LHCN-M2 (cell line): ENCODE measurements around the gene TLK1. TPM values are rescaled to one million over a fixed set of nuclear protein-coding genes. Genes with fewer than 3 reads are reported as not detected.
A peak's percentile ranks its signal among the peaks of the same experiment; 100 is the strongest.

Experiments
- DNase-seq: peaks from one replicate; pipeline ENCODE4 v3.0.0-alpha.2; 2012; ENCODE audit warnings: low read depth
- total RNA-seq: library from RNA; depleted of rRNA; stranded (reverse); fragments of >200 nt; gene quantifications from 2 replicates; pipeline ENCODE4 v1.2.3, GENCODE V29; 2014

The TLK1 gene
- total RNA-seq, 1 experiment from 2014 or later, result 8.1 TPM

DNA sequence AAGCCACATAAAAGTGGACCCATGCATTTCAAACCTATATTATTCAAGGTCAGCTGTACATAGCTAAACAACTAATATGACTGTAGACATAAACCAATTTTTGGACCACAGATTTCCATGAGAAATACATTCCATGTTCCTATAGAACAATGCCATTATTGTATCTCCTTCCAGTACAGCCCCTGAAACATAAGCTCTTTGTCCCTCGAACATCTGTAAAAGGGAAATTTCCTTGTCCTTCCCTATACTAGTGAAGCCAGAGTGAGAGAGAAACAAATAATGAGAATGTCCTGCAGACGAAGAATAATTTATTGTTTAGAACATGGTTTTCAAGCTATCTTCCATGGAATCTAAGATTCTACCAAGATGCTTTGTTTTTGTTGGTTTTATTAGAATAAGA, 156.3 kb downstream of the TLK1 start:
- DNase-seq, result no peak

DNA sequence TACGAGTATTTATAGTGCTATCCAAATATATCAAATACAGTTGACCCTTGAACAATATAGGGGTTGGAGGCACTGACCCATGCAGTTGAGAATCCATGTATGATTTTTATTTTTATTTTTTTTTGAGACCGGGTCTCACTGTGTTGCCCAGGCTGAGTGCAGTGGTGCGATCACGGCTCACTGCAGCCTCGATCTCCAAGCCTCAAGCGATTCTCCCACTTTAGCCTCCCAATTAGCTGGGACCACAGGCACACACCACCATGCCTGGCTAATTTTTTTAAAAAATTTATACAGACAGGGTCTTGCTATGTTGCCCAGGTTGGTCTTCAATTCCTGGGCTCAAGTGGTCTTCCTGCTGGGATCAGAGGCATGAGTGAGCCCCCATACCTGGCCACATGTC, 161.0 kb downstream of the TLK1 start:
- no peak for DNase-seq

GRCh38 chr2:170997893-170998597, 162.6 kb downstream of the TLK1 start:
- DNase-seq, result no peak

DNA sequence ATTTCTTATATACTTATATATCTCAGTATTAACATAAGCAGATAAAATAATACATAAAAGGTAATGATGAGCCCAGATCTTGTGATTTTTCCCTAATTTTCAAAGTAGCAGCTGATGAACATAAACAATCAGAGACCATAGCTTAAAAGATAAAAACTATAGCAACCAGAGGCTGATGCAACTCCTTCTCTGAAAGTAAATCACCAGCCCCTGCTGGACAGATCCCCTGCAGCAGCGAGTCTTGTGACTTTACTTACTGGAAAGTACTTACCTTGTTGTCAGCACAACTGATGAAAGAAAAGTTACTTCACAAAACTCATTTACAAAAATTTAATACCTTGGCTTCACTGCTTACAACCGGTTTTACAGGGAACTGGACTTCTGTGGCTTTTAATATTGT, 164.4 kb downstream of the TLK1 start:
- DNase-seq, result no peak

GRCh38 chr2:170991398-170992182, 169.1 kb downstream of the TLK1 start:
- no peak for DNase-seq

DNA sequence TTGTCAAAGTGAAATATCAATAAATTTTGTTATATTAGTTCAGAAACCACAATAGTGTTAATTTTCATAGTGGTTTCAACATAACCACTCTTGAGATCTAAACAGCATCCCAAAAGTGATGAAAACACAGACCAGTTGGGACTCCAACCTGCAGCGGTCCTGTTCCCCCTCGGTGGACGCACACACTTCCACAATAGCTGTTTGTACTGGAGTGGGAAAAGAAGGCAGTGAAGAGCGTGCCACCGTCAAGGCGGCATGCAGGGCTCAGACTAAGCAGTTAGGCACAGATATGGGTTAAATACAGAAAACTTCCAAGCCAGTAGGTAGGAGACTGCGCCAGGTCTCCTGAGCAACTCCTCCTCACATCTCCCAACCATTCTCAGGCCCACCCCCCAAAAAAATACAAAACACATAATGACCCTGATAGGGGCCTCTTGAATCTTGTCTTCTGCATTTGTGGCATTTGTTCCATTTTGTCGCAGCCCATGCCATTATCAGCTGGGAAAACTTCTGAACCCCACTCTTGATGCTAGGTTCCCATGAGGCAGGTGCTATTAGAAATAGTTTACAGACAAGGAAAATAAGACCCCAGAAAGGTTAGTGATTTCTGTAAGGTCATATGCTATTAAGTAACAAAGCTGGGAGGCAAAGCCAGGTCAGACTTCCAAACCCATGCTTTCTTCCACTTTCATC, 174.0 kb downstream of the TLK1 start:
- DNase-seq, result no peak

DNA sequence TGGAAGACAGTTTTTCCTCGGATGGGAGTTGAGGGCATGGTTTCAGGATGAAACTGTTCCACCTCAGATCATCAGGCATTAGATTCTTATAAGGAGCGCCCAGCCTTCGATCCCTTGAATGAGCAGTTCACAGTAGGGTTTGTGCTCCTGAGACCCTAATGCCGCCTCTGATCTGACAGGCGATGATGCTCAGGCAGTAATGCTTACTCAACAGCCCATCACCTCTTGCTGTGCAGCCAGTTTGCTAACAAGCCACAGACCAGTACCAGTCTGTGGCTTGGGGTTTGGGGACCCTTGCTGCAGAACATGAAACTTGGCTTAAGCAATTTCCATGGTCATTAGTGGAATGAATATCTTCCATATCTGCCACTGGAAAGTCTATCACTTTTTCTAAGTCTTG, 175.3 kb downstream of the TLK1 start:
- DNase-seq, result no peak

DNA sequence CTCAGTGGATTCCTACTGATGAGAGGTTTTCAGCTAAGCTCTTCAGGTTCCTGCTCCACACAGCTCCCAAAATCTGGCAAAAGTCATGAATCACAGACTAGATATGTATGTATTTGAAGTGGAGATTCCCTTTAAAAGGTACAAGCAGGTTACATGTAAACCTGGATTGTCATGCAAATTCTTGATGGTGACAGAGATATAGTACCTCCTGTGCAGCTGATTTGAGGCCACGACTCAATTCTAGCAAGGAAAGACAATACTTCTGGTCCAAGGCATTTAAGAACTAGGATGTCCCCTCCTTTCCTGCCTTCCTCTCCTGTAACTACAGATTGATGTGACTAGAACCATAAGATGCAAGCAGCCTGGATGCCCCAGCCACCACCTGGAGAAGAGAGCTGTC, 176.6 kb downstream of the TLK1 start:
- no peak for DNase-seq

- DNase-seq, result no peak
These were observed 184.8 kb downstream of the TLK1 start for GRCh38 chr2:170975943-170976270.

DNA sequence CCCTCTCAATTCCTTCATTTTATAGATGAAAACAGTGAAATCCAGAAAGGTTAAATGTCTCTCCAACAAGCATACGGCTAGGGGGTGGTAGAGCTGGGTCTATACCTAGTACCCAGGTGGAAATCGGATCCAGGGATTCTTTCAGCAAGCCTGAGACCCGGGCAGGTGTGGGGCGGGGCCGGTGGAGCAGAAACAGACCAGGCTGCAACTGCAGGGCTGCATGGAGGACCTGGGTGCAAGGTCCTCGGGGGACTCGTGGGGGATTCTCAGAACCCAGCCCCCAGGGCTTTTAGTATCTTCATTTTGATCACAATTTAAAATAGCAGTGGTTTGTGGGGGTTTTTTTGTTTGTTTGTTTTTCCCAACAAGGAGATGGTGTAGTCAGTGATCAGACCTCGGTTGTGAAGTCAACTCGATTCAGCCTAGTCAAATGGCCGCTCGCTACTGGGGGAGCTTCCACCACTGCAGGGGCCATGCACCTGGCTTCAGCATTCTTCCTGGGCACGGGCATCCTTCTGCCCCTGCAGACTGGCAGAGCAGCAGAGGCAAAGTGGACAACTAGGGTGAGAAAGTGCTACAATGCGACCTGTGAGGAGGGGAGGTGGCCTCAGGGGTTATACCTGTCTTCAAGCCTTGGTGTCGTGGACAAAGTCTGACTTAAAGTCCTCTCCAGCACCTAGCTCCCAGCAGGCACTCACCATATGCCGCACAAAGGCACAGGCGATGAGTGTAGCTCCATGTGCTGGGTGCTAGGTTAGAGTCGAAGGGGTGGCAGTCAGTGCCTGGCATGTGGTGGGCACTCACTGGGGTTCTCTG, 185.4 kb downstream of the TLK1 start:
- DNase-seq, result no peak

DNA sequence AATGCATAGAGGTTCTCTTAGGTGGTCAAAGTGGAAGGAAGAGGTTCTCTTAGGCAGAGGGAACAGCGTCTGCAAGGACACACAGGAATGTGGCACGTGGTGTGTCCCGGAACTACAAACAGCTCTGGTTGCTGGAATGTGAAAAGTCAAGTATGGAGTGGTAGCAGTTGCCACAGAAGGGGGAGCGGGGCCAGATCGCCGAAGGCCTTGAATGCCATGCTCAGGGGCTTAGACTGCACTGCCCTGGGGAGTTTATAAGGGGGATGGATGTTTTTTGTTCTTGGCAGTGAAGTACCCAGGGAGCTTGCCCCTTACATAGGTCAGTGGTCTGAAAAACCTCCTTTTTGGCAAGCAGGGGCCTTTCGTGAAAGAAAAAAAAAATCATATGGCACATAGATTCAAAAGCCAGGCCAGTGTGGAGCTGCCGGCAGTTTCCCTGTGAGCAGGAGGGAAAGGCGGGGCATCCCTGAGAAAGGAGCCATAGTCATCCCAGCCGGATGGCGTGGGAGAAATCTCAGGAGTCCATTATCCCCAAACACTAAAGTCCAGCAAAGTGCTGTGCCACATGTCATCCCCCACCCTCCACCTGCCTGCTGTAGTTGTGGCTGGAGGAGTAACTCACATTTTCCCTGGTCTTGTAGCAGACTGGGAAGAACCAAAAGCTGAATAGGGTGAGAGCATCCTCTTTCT, 186.2 kb downstream of the TLK1 start:
- peak; percentile 29 for DNase-seq

GRCh38 chr2:170973492-170974303, 187.0 kb downstream of the TLK1 start:
- DNase-seq, result peak; percentile 67

GRCh38 chr2:170973225-170973491, 187.5 kb downstream of the TLK1 start:
- DNase-seq, result no peak

GRCh38 chr2:170972296-170973224, 188.1 kb downstream of the TLK1 start:
- no peak for DNase-seq

DNA sequence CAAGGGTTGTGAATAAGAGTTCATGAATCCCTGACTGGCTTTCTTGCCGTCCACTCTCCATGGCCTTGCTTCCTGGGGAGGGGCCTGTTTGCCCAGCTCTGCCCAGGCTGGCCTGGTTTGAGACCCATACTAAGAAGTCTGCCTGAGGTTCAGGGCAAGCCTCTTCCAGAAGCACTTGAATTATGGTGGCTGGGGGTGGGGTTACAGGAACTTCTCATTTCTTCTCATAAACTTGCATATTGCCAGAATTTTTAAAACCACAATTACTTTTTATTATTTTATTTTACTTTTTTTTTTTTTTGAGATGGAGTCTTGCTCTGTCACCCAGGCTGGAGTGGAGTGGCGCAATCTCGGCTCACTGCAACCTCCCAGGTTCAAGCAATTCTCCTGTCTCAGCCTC, 189.6 kb downstream of the TLK1 start:
- DNase-seq, result no peak

GRCh38 chr2:170969872-170970496, 190.7 kb downstream of the TLK1 start:
- DNase-seq, result no peak

DNA sequence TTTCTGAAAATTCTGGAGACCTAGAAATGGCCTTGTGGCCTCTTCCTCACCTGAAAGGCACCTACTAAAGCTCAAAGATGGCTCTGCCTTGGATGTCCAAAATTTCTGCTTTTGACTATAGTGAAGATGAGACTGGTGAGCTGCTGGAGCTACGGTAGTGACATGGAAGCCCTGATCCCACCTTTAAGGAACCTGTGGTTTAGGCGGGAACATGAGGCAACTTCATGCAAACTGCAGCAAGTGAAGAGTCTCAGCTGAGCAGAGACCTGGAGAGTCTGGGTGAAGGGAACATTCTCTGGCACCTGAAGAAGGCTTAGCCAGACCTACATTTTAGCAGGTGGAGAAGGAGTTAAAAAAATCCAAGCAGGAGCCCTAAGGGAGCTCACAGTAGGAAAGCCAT, 191.7 kb downstream of the TLK1 start:
- no peak for DNase-seq

DNA sequence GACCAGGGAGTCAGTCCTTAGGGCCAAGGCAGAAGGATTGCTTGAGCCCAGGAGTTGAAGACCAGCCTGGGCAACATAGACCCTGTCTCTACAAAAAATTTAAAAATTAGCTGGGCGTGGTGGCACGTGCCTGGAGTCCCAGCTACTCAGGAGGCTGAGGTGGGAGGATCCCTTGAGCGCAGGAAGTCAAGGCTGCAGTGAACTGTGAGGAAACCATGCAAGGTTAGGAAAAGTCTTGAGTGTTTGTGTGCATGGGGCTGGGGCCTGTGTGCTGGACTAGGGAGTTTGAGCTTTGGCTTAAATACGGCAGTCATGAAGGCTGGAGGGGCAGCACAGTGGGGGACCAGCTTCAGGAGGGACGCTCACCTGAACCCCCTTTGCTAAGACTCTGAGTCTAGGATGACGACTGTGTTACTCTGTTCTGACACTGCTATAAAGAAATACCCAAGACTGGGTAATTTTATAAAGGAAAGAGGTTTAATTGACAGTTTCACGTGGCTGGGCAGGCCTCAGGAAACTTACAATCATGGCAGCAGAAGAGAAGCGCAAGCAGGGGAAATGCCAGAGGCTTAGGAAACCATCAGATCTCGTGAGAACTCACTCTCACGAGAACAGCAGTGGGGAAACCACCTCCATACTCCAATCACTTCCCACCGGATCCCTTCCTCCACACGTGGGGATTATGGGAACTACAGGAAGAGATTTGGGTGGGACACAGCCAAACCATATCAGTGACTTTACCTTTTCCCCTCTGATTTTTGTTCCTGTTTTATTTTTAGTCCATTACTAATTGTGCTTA, 192.3 kb downstream of the TLK1 start:
- DNase-seq, result no peak
